ENCODE measurements around the gene ADCY1. TPM values are rescaled to one million over a fixed set of nuclear protein-coding genes. Genes with fewer than 3 reads are reported as not detected.

The ADCY1 gene
- total and polyA plus RNA-seq, 8 donors: 0.33 to 1.8 (median 1.3) TPM

GRCh38 chr7:45610660-45611299 lies 36.6 kb downstream of the ADCY1 start:
- intact Hi-C loops (cut with DNase I; ENCODE audit: low total_unique reads): no loop called here

GRCh38 chr7:45617166-45617565 lies 43.0 kb downstream of the ADCY1 start:
- H3K9me3 ChIP-seq: peaks cover 0 to 57% (median 42%) of the 10 kb centered on the region in 4 donors
- H3K27me3 ChIP-seq: no peaks in the 10 kb centered on the region
- no peak overlapping the region for H3K27ac ChIP-seq
- TF ChIP-seq EP300 (IDR thresholded peaks at IDR 0.05) (no peak), POLR2A (IDR thresholded peaks at IDR 0.05) (no peak), POLR2AphosphoS5 (IDR thresholded peaks at IDR 0.05) (no peak)
- TF ChIP-seq, protein P1, sequence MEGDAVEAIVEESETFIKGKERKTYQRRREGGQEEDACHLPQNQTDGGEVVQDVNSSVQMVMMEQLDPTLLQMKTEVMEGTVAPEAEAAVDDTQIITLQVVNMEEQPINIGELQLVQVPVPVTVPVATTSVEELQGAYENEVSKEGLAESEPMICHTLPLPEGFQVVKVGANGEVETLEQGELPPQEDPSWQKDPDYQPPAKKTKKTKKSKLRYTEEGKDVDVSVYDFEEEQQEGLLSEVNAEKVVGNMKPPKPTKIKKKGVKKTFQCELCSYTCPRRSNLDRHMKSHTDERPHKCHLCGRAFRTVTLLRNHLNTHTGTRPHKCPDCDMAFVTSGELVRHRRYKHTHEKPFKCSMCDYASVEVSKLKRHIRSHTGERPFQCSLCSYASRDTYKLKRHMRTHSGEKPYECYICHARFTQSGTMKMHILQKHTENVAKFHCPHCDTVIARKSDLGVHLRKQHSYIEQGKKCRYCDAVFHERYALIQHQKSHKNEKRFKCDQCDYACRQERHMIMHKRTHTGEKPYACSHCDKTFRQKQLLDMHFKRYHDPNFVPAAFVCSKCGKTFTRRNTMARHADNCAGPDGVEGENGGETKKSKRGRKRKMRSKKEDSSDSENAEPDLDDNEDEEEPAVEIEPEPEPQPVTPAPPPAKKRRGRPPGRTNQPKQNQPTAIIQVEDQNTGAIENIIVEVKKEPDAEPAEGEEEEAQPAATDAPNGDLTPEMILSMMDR (IDR thresholded peaks at IDR 0.05): no peak
- WGBS, 5 donors: 76 to 92% (median 86%) methylated on average over 3 of the region's 3 CpGs
- no peaks in the 10 kb centered on the region for H3K4me1 ChIP-seq
- intact Hi-C loops (cut with DNase I; ENCODE audit: low total_unique reads): no loop called here
- no peak overlapping the region for H3K4me3 ChIP-seq
- DNase-seq: no peak
- H3K36me3 ChIP-seq: no peaks in the 10 kb centered on the region

More at GRCh38 chr7:45610660-45611299, 36.6 kb downstream of the ADCY1 start:
- TF ChIP-seq POLR2AphosphoS5 (IDR thresholded peaks at IDR 0.05) (no peak), POLR2A (IDR thresholded peaks at IDR 0.05) (no peak)
- TF ChIP-seq, protein P1 (IDR thresholded peaks at IDR 0.05): no peak
- no peaks in the 10 kb centered on the region for H3K36me3 ChIP-seq
- 73 to 87% (median 77%) methylated on average over 3 of the region's 3 CpGs for WGBS, 5 donors
- no peak overlapping the region for H3K27ac ChIP-seq
- H3K4me3 ChIP-seq: no peak overlapping the region
- H3K9me3 ChIP-seq: peaks cover 0 to 34% (median 16%) of the 10 kb centered on the region in 4 donors
- no peaks in the 10 kb centered on the region for H3K4me1 ChIP-seq
- DNase-seq: no peak
- H3K27me3 ChIP-seq: no peaks in the 10 kb centered on the region

- intact Hi-C loops (cut with DNase I; ENCODE audit: low total_unique reads): no loop called here
- H3K27ac ChIP-seq: no peak overlapping the region
- TF ChIP-seq, protein P1 (IDR thresholded peaks at IDR 0.05): no peak
- TF ChIP-seq POLR2AphosphoS5 (IDR thresholded peaks at IDR 0.05) (no peak), EP300 (IDR thresholded peaks at IDR 0.05) (no peak), POLR2A (IDR thresholded peaks at IDR 0.05) (no peak)
- no peak for DNase-seq
- H3K9me3 ChIP-seq: peaks cover 0 to 24% (median 16%) of the 10 kb centered on the region in 4 donors
- H3K4me1 ChIP-seq: no peaks in the 10 kb centered on the region
- WGBS, 5 donors: 82 to 92% (median 88%) methylated on average over 7 to 9 of the region's 9 CpGs
- H3K36me3 ChIP-seq: no peaks in the 10 kb centered on the region
- H3K27me3 ChIP-seq: no peaks in the 10 kb centered on the region
- no peak overlapping the region for H3K4me3 ChIP-seq
Observed at GRCh38 chr7:45622058-45622457, 47.9 kb downstream of the ADCY1 start.

- 83 to 94% (median 91%) methylated on average over 3 to 7 of the region's 7 CpGs for whole genome bisulfite sequencing, 5 donors
- no peak for TF ChIP-seq POLR2A (IDR thresholded peaks at IDR 0.05)
- TF ChIP-seq, protein P1 (IDR thresholded peaks at IDR 0.05): no peak
- TF ChIP-seq POLR2AphosphoS5 (IDR thresholded peaks at IDR 0.05): no peak
- no peak for TF ChIP-seq EP300 (IDR thresholded peaks at IDR 0.05)
- peaks cover 0 to 21% (median 12%) of the 10 kb centered on the region in 4 donors for H3K9me3 ChIP-seq
- H3K27ac ChIP-seq: no peak overlapping the region
- H3K27me3 ChIP-seq: no peaks in the 10 kb centered on the region
- H3K4me1 ChIP-seq: no peaks in the 10 kb centered on the region
- no peaks in the 10 kb centered on the region for H3K36me3 ChIP-seq
- no peak for DNase-seq
- intact Hi-C loops (cut with DNase I; ENCODE audit: low total_unique reads): no loop called here
- no peak overlapping the region for H3K4me3 ChIP-seq
Observed at GRCh38 chr7:45623157-45623556, 49.0 kb downstream of the ADCY1 start.

All from stomach (tissue), 9 donors.